ENCODE results near the gene ZNF207.

- TF ChIP-seq CTCF (IDR thresholded peaks at IDR 0.05) (no peak), POLR2A (IDR thresholded peaks at IDR 0.05) (no peak)
Measured at GRCh38 chr17:32426894-32427293, 76.9 kb downstream of the ZNF207 start.
